ENCODE data around the gene SLC38A2.

The SLC38A2 gene

GRCh38 chr12:46390881-46391280, 18.3 kb upstream of the SLC38A2 start:
- no peak for DNase-seq

- no peak for DNase-seq
These were observed 17.7 kb upstream of the SLC38A2 start for GRCh38 chr12:46390304-46390703.

- no peak for DNase-seq
These were observed 16.6 kb upstream of the SLC38A2 start for GRCh38 chr12:46389031-46389616.

GRCh38 chr12:46388427-46389021, 16.0 kb upstream of the SLC38A2 start:
- DNase-seq: no peak

- no peak for DNase-seq
These were observed 15.1 kb upstream of the SLC38A2 start for GRCh38 chr12:46387670-46388069.

- peak; percentile 21 for DNase-seq
These were observed 14.5 kb upstream of the SLC38A2 start for GRCh38 chr12:46386877-46387629.

- DNase-seq: no peak
These were observed 13.8 kb upstream of the SLC38A2 start for GRCh38 chr12:46386360-46386867.

- no peak for DNase-seq
These were observed 12.9 kb upstream of the SLC38A2 start for GRCh38 chr12:46385438-46385837.

GRCh38 chr12:46384451-46385309, 12.1 kb upstream of the SLC38A2 start:
- no peak for DNase-seq

- peak; percentile 41 for DNase-seq
These were observed 11.3 kb upstream of the SLC38A2 start for GRCh38 chr12:46383654-46384450.

GRCh38 chr12:46382964-46383653, 10.5 kb upstream of the SLC38A2 start:
- peak; percentile 85 for DNase-seq

- no peak for DNase-seq
These were observed 9.9 kb upstream of the SLC38A2 start for GRCh38 chr12:46382408-46382963.

GRCh38 chr12:46380881-46381280, 8.3 kb upstream of the SLC38A2 start:
- DNase-seq: no peak

GRCh38 chr12:46380022-46380796, 7.6 kb upstream of the SLC38A2 start:
- no peak for DNase-seq

- DNase-seq: no peak
These were observed 6.8 kb upstream of the SLC38A2 start for GRCh38 chr12:46379352-46379751.

GRCh38 chr12:46378530-46378929, 6.0 kb upstream of the SLC38A2 start:
- DNase-seq: no peak

GRCh38 chr12:46377678-46378077, 5.1 kb upstream of the SLC38A2 start:
- no peak for DNase-seq

GRCh38 chr12:46376579-46376978, 4.0 kb upstream of the SLC38A2 start:
- DNase-seq: no peak

- no peak for DNase-seq
These were observed 2.1 kb upstream of the SLC38A2 start for GRCh38 chr12:46374711-46375110.

- no peak for DNase-seq
These were observed 1.7 kb upstream of the SLC38A2 start for GRCh38 chr12:46374310-46374709.

All from KG1 (cell line).